Endothelial cell of umbilical vein (primary cell): ENCODE results near the gene GNAI1. TPM values are rescaled to one million over a fixed set of nuclear protein-coding genes. Genes with fewer than 3 reads are reported as not detected.

Experiments
- BruUV-seq: library from RNA; stranded (reverse); fragments of 400-500 nt; replicated peaks from 2 replicates; lab custom pipeline; 2021; lab: Mats Ljungman, UMichigan
- CTCF ChIA-PET: fragments of 300-600, 350-600 bp; sonication (Branson Sonifier 250); formaldehyde crosslinking; loops from one replicate; lab custom pipeline; 2021; ENCODE audit warnings: antibody characterized with exemption, inconsistent platforms; lab: Charles Lee
- POLR2A ChIA-PET: fragments of 300-600, 350-600 bp; sonication (Branson Sonifier 250); formaldehyde crosslinking; loops from one replicate; lab custom pipeline; 2021; ENCODE audit warnings: antibody characterized with exemption, inconsistent platforms; lab: Charles Lee
- DNase-seq: peaks from one replicate; pipeline ENCODE4 v3.0.0-alpha.2; 2011; ENCODE audit warnings: low read depth, low spot score
- FAIRE-seq: peaks from 2 replicates; lab custom pipeline; 2011; peaks lifted over from hg19 to GRCh38; lab: Jason Lieb, UNC
- H2AFZ ChIP-seq: 2 replicates; pipeline ENCODE4 v1.6.0; 2012; ENCODE audit warnings: low read depth, low read length, control low read depth, inconsistent platforms
- H3K27ac ChIP-seq: 2 replicates; pipeline ENCODE4 v1.5.1; 2011; ENCODE audit warnings: low read depth, mild to moderate bottlenecking, control low read depth, low read length, moderate library complexity; ENCODE audit not compliant: insufficient read depth
- H3K27me3 ChIP-seq, 2 experiments: 2 replicates each; pipeline versions ENCODE4 v1.6.0 to v1.6.1; 2011; ENCODE audit warnings: low read length in 2 of 2, mixed read lengths in 1 of 2; ENCODE audit not compliant: control insufficient read depth in 2 of 2, insufficient read depth in 2 of 2
- H3K36me3 ChIP-seq, 2 experiments: 2 replicates in 1 of 2; 3 replicates in 1 of 2; pipeline ENCODE4 v1.5.1; 2011; ENCODE audit warnings: low read length in 2 of 2, mild to moderate bottlenecking in 1 of 2, moderate library complexity in 1 of 2; ENCODE audit not compliant: control insufficient read depth in 2 of 2, insufficient read depth in 2 of 2; ENCODE audit errors: extremely low read depth in 1 of 2
- H3K4me1 ChIP-seq: 3 replicates; pipeline ENCODE4 v1.5.1; 2011; ENCODE audit warnings: mild to moderate bottlenecking, low read length; ENCODE audit not compliant: control insufficient read depth, insufficient read depth; ENCODE audit errors: extremely low read depth
- H3K4me2 ChIP-seq: 2 replicates; pipeline ENCODE4 v1.6.1; 2011; ENCODE audit warnings: low read length, control low read depth, mixed read lengths; ENCODE audit not compliant: insufficient read depth
- H3K4me3 ChIP-seq, 3 experiments: fragments of 200-600 bp in 1 of 3; sonication (generic), shearing (Covaris generic) in 1 of 3; replicated peaks in 1 of 3; 2 replicates each; pipeline ENCODE4 v1.5.1; 2011 to 2016; ENCODE audit warnings: control low read depth in 3 of 3, low read length in 3 of 3, mild to moderate bottlenecking in 2 of 3, inconsistent platforms in 1 of 3, low read depth in 1 of 3, moderate library complexity in 1 of 3; ENCODE audit not compliant: insufficient read depth in 1 of 3
- H3K79me2 ChIP-seq: 2 replicates; pipeline ENCODE4 v1.6.0; 2012; ENCODE audit warnings: low read length, inconsistent platforms; ENCODE audit not compliant: control insufficient read depth, insufficient read depth
- H3K9ac ChIP-seq: replicated peaks from 2 replicates; pipeline ENCODE3; 2011; ENCODE audit warnings: low read length, control low read depth; ENCODE audit not compliant: insufficient read depth; ENCODE audit errors: extremely low read depth
- H3K9me1 ChIP-seq: replicated peaks from 3 replicates; pipeline ENCODE4 v1.6.0; 2011; ENCODE audit warnings: mild to moderate bottlenecking, low read length; ENCODE audit not compliant: control insufficient read depth, insufficient read depth; ENCODE audit errors: extremely low read depth
- H3K9me3 ChIP-seq: replicated peaks from 2 replicates; pipeline ENCODE4 v1.5.1; 2012; ENCODE audit warnings: low read length, inconsistent platforms; ENCODE audit not compliant: control insufficient read depth, insufficient read depth
- H4K20me1 ChIP-seq: replicated peaks from 2 replicates; pipeline ENCODE3; 2011; ENCODE audit warnings: mild to moderate bottlenecking, low read length; ENCODE audit not compliant: control insufficient read depth, insufficient read depth; ENCODE audit errors: extremely low read depth
- EZH2 ChIP-seq: IDR thresholded peaks from 2 replicates; pipeline ENCODE4 v1.6.1; 2012; ENCODE audit warnings: borderline replicate concordance, low read depth, mild to moderate bottlenecking, moderate library complexity, low read length, inconsistent platforms; ENCODE audit not compliant: severe bottlenecking
- FOS ChIP-seq: IDR thresholded peaks from 2 replicates; pipeline ENCODE4 v1.6.1; 2011; ENCODE audit warnings: mild to moderate bottlenecking, low read length, moderate library complexity, borderline replicate concordance; ENCODE audit not compliant: insufficient read depth
- GATA2 ChIP-seq: IDR thresholded peaks from 2 replicates; pipeline ENCODE4 v1.7.0; 2011; ENCODE audit warnings: low read depth, mild to moderate bottlenecking, moderate library complexity, mixed read lengths, low read length; ENCODE audit not compliant: insufficient read length, insufficient read depth
- JUN ChIP-seq: IDR thresholded peaks from 2 replicates; pipeline ENCODE4 v1.6.1; 2011; ENCODE audit warnings: borderline replicate concordance, low read depth; ENCODE audit not compliant: insufficient read length, insufficient read depth
- MYC ChIP-seq: IDR thresholded peaks from one replicate; pipeline ENCODE4 v1.6.1; 2011; ENCODE audit warnings: mild to moderate bottlenecking, low read depth, low read length
- POLR2A ChIP-seq: IDR thresholded peaks from 2 replicates; pipeline ENCODE4 v1.6.1; 2012; ENCODE audit warnings: low read depth, mild to moderate bottlenecking, control low read depth, low read length
- POLR2AphosphoS5 ChIP-seq: IDR thresholded peaks from 2 replicates; pipeline ENCODE4 v1.6.1; 2012; ENCODE audit warnings: low read depth, mild to moderate bottlenecking, control low read depth, low read length, moderate library complexity; ENCODE audit not compliant: insufficient read depth
- dilution Hi-C: fragments of 300-500 bp; cut with MboI; formaldehyde crosslinking; loops from one replicate; pipeline ENCODE4 v1.15.0; 2019; ENCODE audit warnings: low sequenced_read_pairs; ENCODE audit not compliant: extremely low pct_ligation_motif_present
- intact Hi-C: fragments of 100-400 bp; cut with micrococcal nuclease; formaldehyde crosslinking; loops from one replicate; pipeline ENCODE4 v1.10.0; 2022
- polyA plus RNA-seq, 4 experiments: library from polyadenylated mRNA; depleted of rRNA in 3 of 4; stranded (reverse) in 3 of 4; unstranded in 1 of 4; fragments of >200 nt; gene quantifications; 2 replicates each; pipeline versions ENCODE4 v1.2.1 to v1.2.3, GENCODE V29; 2011 to 2012; ENCODE audit warnings: missing spikeins in 1 of 4
- total RNA-seq: library from RNA; stranded (reverse); gene quantifications from 2 replicates; pipeline ENCODE4 v1.2.3, GENCODE V29; 2021
- TF ChIP-seq, protein P1 (sequence below): IDR thresholded peaks from 2 replicates; pipeline ENCODE4 v1.6.1; 2011; ENCODE audit not compliant: insufficient read depth, insufficient read length
- TF ChIP-seq, protein P2 (sequence below), 2 donors: IDR thresholded peaks; 1 replicate in 1 of 2; 2 replicates in 1 of 2; pipeline ENCODE4 v1.5.1; 2011; ENCODE audit warnings: low read length in 2 of 2, mild to moderate bottlenecking in 2 of 2, moderate library complexity in 2 of 2, control low read depth in 1 of 2, inconsistent platforms in 1 of 2, low read depth in 1 of 2; ENCODE audit not compliant: insufficient read depth in 1 of 2; ENCODE audit errors: extremely low read depth in 1 of 2

The GNAI1 gene
- total and polyA plus RNA-seq, 2 donors (not counting 3 experiments of a cell fraction or from before 2014, with no cell fraction given): 7.5 to 15.0 TPM

- TF ChIP-seq POLR2AphosphoS5 (no peak), FOS (no peak), POLR2A (no peak), JUN (no peak), MYC (no peak), EZH2 (no peak), GATA2 (no peak)
- TF ChIP-seq, protein P1, sequence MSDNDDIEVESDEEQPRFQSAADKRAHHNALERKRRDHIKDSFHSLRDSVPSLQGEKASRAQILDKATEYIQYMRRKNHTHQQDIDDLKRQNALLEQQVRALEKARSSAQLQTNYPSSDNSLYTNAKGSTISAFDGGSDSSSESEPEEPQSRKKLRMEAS: no peak
- TF ChIP-seq, protein P2, sequence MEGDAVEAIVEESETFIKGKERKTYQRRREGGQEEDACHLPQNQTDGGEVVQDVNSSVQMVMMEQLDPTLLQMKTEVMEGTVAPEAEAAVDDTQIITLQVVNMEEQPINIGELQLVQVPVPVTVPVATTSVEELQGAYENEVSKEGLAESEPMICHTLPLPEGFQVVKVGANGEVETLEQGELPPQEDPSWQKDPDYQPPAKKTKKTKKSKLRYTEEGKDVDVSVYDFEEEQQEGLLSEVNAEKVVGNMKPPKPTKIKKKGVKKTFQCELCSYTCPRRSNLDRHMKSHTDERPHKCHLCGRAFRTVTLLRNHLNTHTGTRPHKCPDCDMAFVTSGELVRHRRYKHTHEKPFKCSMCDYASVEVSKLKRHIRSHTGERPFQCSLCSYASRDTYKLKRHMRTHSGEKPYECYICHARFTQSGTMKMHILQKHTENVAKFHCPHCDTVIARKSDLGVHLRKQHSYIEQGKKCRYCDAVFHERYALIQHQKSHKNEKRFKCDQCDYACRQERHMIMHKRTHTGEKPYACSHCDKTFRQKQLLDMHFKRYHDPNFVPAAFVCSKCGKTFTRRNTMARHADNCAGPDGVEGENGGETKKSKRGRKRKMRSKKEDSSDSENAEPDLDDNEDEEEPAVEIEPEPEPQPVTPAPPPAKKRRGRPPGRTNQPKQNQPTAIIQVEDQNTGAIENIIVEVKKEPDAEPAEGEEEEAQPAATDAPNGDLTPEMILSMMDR (IDR thresholded peaks at IDR 0.05; ENCODE audit: extremely low read depth in 1 of 2, insufficient read depth in 1 of 2, low read depth in 1 of 2, low read length in 2 of 2): no peak
- intact Hi-C loops: no loop called here
- no peak for DNase-seq
- no peaks in the 10 kb centered on the region for H3K4me1 ChIP-seq
- no peaks in the 10 kb centered on the region for H3K9me3 ChIP-seq
- dilution Hi-C loops: no loop called here
- no peak overlapping the region for H3K4me2 ChIP-seq
- ChIA-PET CTCF (no interaction called here), POLR2A (no interaction called here)
- no peaks in the 10 kb centered on the region for H3K9me1 ChIP-seq
- no peak for FAIRE-seq
- no peak overlapping the region for H3K9ac ChIP-seq
- H3K36me3 ChIP-seq: peaks cover 0 to 3% of the 10 kb centered on the region in 2 experiments
- no peak overlapping the region for H3K4me3 ChIP-seq
- no peak overlapping the region for H2AFZ ChIP-seq
- H4K20me1 ChIP-seq: no peaks in the 10 kb centered on the region
- H3K27ac ChIP-seq: no peak overlapping the region
- no TSS peak for BruUV-seq
- H3K79me2 ChIP-seq: no peaks in the 10 kb centered on the region
- H3K27me3 ChIP-seq: no peaks in the 10 kb centered on the region
Measured at GRCh38 chr7:80204454-80204853, 69.8 kb downstream of the GNAI1 start.
